ENCODE data around the gene ANKS1B.

ANKS1B gene

GRCh38 chr12:99284161-99284560, 700.6 kb downstream of the ANKS1B start:
- TF ChIP-seq CTCF (IDR thresholded peaks at IDR 0.05; ENCODE audit: low read depth, low read length), result no peak
- Histone ChIP-seq H3K36me3 (no peaks in the 10 kb centered on the region), H3K9me3 (no peaks in the 10 kb centered on the region; the same call in 1 of the 2 replicates), H3K4me3 (ENCODE audit: low read depth, low read length) (no peak overlapping the region), H3K4me1 (no peaks in the 10 kb centered on the region), H3K27me3 (no peaks in the 10 kb centered on the region)
- DNase-seq, result no peak

- H3K9me3 ChIP-seq, result no peaks in the 10 kb centered on the region; the same call in 1 of the 2 replicates
- no peaks in the 10 kb centered on the region for H3K27me3 ChIP-seq
- H3K36me3 ChIP-seq, result no peaks in the 10 kb centered on the region
- H3K4me1 ChIP-seq, result no peaks in the 10 kb centered on the region
- TF ChIP-seq CTCF (IDR thresholded peaks at IDR 0.05; ENCODE audit: low read depth, low read length), result no peak
- no peak overlapping the region for H3K4me3 ChIP-seq (ENCODE audit: low read depth, low read length)
- DNase-seq, result no peak
Observed at GRCh38 chr12:99282624-99283023, 702.1 kb downstream of the ANKS1B start.

GRCh38 chr12:99282086-99282485, 702.6 kb downstream of the ANKS1B start:
- Histone ChIP-seq H3K27me3 (no peaks in the 10 kb centered on the region), H3K4me1 (no peaks in the 10 kb centered on the region), H3K36me3 (no peaks in the 10 kb centered on the region), H3K4me3 (ENCODE audit: low read depth, low read length) (no peak overlapping the region), H3K9me3 (no peaks in the 10 kb centered on the region; the same call in 1 of the 2 replicates)
- no peak for TF ChIP-seq CTCF (IDR thresholded peaks at IDR 0.05; ENCODE audit: low read depth, low read length)
- DNase-seq, result no peak

GRCh38 chr12:99281277-99281676, 703.5 kb downstream of the ANKS1B start:
- Histone ChIP-seq H3K9me3 (no peaks in the 10 kb centered on the region), H3K4me3 (ENCODE audit: low read depth, low read length) (no peak overlapping the region), H3K36me3 (no peaks in the 10 kb centered on the region), H3K4me1 (no peaks in the 10 kb centered on the region), H3K27me3 (no peaks in the 10 kb centered on the region)
- no peak for TF ChIP-seq CTCF (IDR thresholded peaks at IDR 0.05; ENCODE audit: low read depth, low read length)
- DNase-seq, result no peak

- no peak for TF ChIP-seq CTCF (IDR thresholded peaks at IDR 0.05; ENCODE audit: low read depth, low read length)
- Histone ChIP-seq H3K36me3 (no peaks in the 10 kb centered on the region), H3K9me3 (no peaks in the 10 kb centered on the region), H3K4me3 (ENCODE audit: low read depth, low read length) (no peak overlapping the region), H3K4me1 (no peaks in the 10 kb centered on the region), H3K27me3 (no peaks in the 10 kb centered on the region)
- no peak for DNase-seq
Observed at GRCh38 chr12:99278899-99279298, 705.8 kb downstream of the ANKS1B start.

GRCh38 chr12:99277591-99278379, 707.0 kb downstream of the ANKS1B start:
- no peak overlapping the region for H3K4me3 ChIP-seq (ENCODE audit: low read depth, low read length)
- DNase-seq, result no peak
- no peaks in the 10 kb centered on the region for H3K36me3 ChIP-seq
- no peaks in the 10 kb centered on the region for H3K4me1 ChIP-seq
- H3K9me3 ChIP-seq, result no peaks in the 10 kb centered on the region
- no peaks in the 10 kb centered on the region for H3K27me3 ChIP-seq
- TF ChIP-seq CTCF (IDR thresholded peaks at IDR 0.05; ENCODE audit: low read depth, low read length), result no peak
